ENCODE results near the gene COL16A1.
"Not testable (repeated sequence)": the region's sequence is repeated elsewhere in the genome, so short reads cannot be mapped to it uniquely, and the experiment has no call there.

Gene COL16A1

GRCh38 chr1:31732751-31733289, 29.0 kb upstream of the COL16A1 start:
- DNase-seq = no peak

- DNase-seq = no peak
These were observed 28.5 kb upstream of the COL16A1 start for GRCh38 chr1:31732343-31732742.

- no peak for DNase-seq
These were observed 27.3 kb upstream of the COL16A1 start for GRCh38 chr1:31731049-31731565.

GRCh38 chr1:31730336-31731048, 26.7 kb upstream of the COL16A1 start:
- no peak for DNase-seq

GRCh38 chr1:31727849-31728248, 24.0 kb upstream of the COL16A1 start:
- no peak for DNase-seq

- DNase-seq = no peak
These were observed 23.4 kb upstream of the COL16A1 start for GRCh38 chr1:31727195-31727594.

- DNase-seq = no peak
These were observed 22.9 kb upstream of the COL16A1 start for GRCh38 chr1:31726715-31727114.

- no peak for DNase-seq
These were observed 22.1 kb upstream of the COL16A1 start for GRCh38 chr1:31725777-31726535.

- DNase-seq = no peak
These were observed 21.3 kb upstream of the COL16A1 start for GRCh38 chr1:31725134-31725533.

GRCh38 chr1:31723828-31724359, 20.1 kb upstream of the COL16A1 start:
- DNase-seq = peak in 3 of 14 donors; percentile 7 to 24 (median 11)

GRCh38 chr1:31718327-31718897, 14.6 kb upstream of the COL16A1 start:
- no peak for DNase-seq

- DNase-seq = no peak
These were observed 13.5 kb upstream of the COL16A1 start for GRCh38 chr1:31717341-31717740.

- DNase-seq = no peak
These were observed 12.0 kb upstream of the COL16A1 start for GRCh38 chr1:31715873-31716220.

- DNase-seq = peak; percentile 24 to 96 (median 68)
These were observed 11.5 kb upstream of the COL16A1 start for GRCh38 chr1:31715087-31715872.

GRCh38 chr1:31714442-31715086, 10.7 kb upstream of the COL16A1 start:
- DNase-seq = peak in 9 of 14 donors; percentile 25 to 74 (median 46)

GRCh38 chr1:31712630-31713029, 8.8 kb upstream of the COL16A1 start:
- DNase-seq = no peak

GRCh38 chr1:31712068-31712467, 8.3 kb upstream of the COL16A1 start:
- no peak for DNase-seq

GRCh38 chr1:31708324-31708723, 4.5 kb upstream of the COL16A1 start:
- DNase-seq = no peak

- no peak for DNase-seq
These were observed 3.9 kb upstream of the COL16A1 start for GRCh38 chr1:31707711-31708110.

GRCh38 chr1:31707059-31707600, 3.3 kb upstream of the COL16A1 start:
- not testable (repeated sequence) for DNase-seq

GRCh38 chr1:31706384-31707058, 2.7 kb upstream of the COL16A1 start:
- no peak for DNase-seq
